MM.1S (cell line): ENCODE measurements around the gene MED13L.

ENCODE experiments used
- CTCF ChIP-seq: fragments of 300-600 bp; sonication (generic); IDR thresholded peaks from 2 replicates; pipeline ENCODE4 v1.5.1; 2016; ENCODE audit warnings: antibody characterized with exemption, low read length, mixed read lengths
- EZH2 ChIP-seq: fragments of 300-600 bp; sonication (generic); optimal IDR thresholded peaks from 2 replicates; pipeline ENCODE3; 2017; ENCODE audit warnings: low read depth, mild to moderate bottlenecking, antibody characterized with exemption, low read length, mixed read lengths
- EZH2phosphoT487 ChIP-seq: fragments of 300-600 bp; sonication (generic); IDR thresholded peaks from 2 replicates; pipeline ENCODE4 v1.6.1; 2018; ENCODE audit warnings: antibody characterized with exemption, low read length

- TF ChIP-seq EZH2phosphoT487, result no peak
- TF ChIP-seq CTCF, result no peak
- no peak for TF ChIP-seq EZH2
Observed at GRCh38 chr12:115943310-115943629, 334.2 kb downstream of the MED13L start.
